Testis (tissue), 3 donors: ENCODE results near the gene PIEZO2. TPM values are rescaled to one million over a fixed set of nuclear protein-coding genes. Genes with fewer than 3 reads are reported as not detected.

Experiments
- DNase-seq: peaks from one replicate; pipeline ENCODE4 v3.0.0-alpha.2; 2019
- H3K27ac ChIP-seq, 2 donors: fragments of 200-600 bp; sonication (generic); one replicate each; pipeline ENCODE4 v1.5.1; 2019
- H3K27me3 ChIP-seq: fragments of 200-600 bp; sonication (generic); one replicate; pipeline ENCODE4 v1.5.1; 2019
- H3K36me3 ChIP-seq: fragments of 200-600 bp; sonication (generic); one replicate; pipeline ENCODE4 v1.5.1; 2017; ENCODE audit warnings: low read depth; ENCODE audit errors: missing control alignments
- H3K4me1 ChIP-seq: fragments of 200-600 bp; sonication (generic); one replicate; pipeline ENCODE4 v1.5.1; 2019
- H3K4me3 ChIP-seq, 2 donors: fragments of 200-600 bp; sonication (generic); one replicate each; pipeline ENCODE4 v1.5.1; 2017 to 2019
- H3K9me3 ChIP-seq: fragments of 200-600 bp; sonication (generic); one replicate; pipeline ENCODE4 v1.5.1; 2017
- POLR2A ChIP-seq: fragments of 450-650 bp; IDR thresholded peaks from one replicate; pipeline ENCODE4 v1.6.1; 2017; ENCODE audit warnings: antibody characterized with exemption, mild to moderate bottlenecking, moderate library complexity
- WGBS, 2 donors: methylation state at CpG; one replicate each; pipeline ENCODE4 v1.1.5; 2018; 5-methylcytosine and 5-hydroxymethylcytosine counted together
- intact Hi-C: fragments of 100-400 bp; cut with DNase I; formaldehyde crosslinking; loops from one replicate; pipeline ENCODE4 v1.15.1; 2023; ENCODE audit warnings: low total_unique reads
- polyA plus RNA-seq: library from polyadenylated mRNA; stranded (reverse); fragments of 350-450 nt; fragmentation: Illumina TruSeq; extraction: RNeasy Lipid Tissue Mini Kit (QIAGEN cat#74804); gene quantifications from one replicate; pipeline ENCODE4 v1.2.3, GENCODE V29; 2014; ENCODE audit warnings: low read depth, low replicate concordance; ENCODE audit not compliant: insufficient read depth
- total RNA-seq, 2 donors: library from RNA; depleted of rRNA; stranded (reverse); fragments of >200 nt; gene quantifications; one replicate each; pipeline ENCODE4 v1.2.3, GENCODE V29; 2016
- TF ChIP-seq, protein P1 (sequence below), 3 experiments: fragments of 450-650 bp in 2 of 3; fragments of 200-600 bp in 1 of 3; sonication (generic) in 1 of 3; IDR thresholded peaks; one replicate each; pipeline ENCODE4 v1.5.1; 2016 to 2019; ENCODE audit warnings: antibody characterized with exemption in 3 of 3, mild to moderate bottlenecking in 2 of 3, moderate library complexity in 1 of 3

The PIEZO2 gene
- total and polyA plus RNA-seq, 3 donors from 2014 or later = 2.3 to 3.5 (median 3.0) TPM

DNA sequence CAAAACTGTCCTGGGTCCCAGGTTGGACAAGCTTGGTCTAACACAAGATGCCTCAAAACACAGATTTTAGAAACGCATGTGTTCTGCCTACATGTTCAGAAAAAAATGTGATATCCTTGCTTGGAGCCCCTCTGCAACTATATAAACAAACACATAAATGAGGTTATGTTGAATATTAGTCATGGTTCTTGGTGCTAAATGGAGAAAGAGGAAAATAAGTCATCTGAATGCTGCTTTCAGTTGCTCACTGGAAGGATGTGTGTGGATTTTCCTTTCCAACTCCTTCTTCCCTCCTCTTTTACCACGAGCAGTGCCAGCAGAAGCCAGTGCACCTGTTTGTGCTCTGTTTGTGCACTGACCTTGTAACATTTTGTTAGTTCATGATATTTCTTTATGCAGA, 85.3 kb downstream of the PIEZO2 start:
- no peak overlapping the region for H3K4me3 ChIP-seq
- intact Hi-C loops = no loop called here
- no peaks in the 10 kb centered on the region for H3K9me3 ChIP-seq
- no peaks in the 10 kb centered on the region for H3K4me1 ChIP-seq
- 58 to 63% methylated on average over 2 of the region's 2 CpGs for WGBS, 2 donors
- TF ChIP-seq POLR2A = no peak
- TF ChIP-seq, protein P1, sequence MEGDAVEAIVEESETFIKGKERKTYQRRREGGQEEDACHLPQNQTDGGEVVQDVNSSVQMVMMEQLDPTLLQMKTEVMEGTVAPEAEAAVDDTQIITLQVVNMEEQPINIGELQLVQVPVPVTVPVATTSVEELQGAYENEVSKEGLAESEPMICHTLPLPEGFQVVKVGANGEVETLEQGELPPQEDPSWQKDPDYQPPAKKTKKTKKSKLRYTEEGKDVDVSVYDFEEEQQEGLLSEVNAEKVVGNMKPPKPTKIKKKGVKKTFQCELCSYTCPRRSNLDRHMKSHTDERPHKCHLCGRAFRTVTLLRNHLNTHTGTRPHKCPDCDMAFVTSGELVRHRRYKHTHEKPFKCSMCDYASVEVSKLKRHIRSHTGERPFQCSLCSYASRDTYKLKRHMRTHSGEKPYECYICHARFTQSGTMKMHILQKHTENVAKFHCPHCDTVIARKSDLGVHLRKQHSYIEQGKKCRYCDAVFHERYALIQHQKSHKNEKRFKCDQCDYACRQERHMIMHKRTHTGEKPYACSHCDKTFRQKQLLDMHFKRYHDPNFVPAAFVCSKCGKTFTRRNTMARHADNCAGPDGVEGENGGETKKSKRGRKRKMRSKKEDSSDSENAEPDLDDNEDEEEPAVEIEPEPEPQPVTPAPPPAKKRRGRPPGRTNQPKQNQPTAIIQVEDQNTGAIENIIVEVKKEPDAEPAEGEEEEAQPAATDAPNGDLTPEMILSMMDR (IDR thresholded peaks at IDR 0.05) = no peak
- no peak for DNase-seq
- no peaks in the 10 kb centered on the region for H3K36me3 ChIP-seq
- H3K27me3 ChIP-seq = no peaks in the 10 kb centered on the region
- H3K27ac ChIP-seq = no peak overlapping the region

DNA sequence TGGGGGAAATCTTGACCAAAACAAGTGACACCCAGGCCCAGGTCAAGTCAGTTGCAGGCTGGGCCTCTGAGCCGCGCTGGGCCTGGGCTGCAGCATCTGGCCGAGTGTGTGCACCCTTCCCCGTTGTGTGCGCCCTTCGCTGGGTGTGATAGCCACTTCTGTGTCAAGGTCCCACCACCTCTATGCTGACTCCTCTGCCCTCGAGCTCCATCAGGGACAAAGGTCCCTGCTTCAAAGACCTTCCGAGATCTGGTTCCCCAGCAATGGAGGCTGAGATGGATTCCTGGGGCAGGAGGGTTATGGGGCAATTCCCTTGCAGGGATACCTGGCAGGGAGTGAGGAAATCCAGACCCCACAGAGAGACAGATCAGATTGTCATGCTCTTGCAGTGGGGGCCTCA, 93.6 kb downstream of the PIEZO2 start:
- intact Hi-C loops = no loop called here

DNA sequence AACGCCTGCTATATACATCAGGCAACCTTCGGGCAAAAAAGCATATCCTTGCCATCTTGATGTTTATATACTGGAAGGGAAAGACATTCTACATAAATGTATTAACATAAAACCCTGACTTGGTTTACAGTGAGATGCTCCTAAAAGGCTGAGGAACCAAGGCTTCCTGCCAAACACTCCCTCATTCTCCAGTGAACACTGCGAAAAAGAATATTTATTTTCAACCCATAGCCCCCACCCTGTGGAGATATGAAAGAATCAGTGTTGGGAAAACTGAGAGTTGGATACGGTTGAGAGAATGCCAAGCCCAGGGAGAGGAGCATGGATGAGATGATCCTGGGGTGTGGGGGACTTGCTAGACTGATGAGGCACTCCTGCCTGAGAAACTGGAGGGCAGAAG, 94.9 kb downstream of the PIEZO2 start:
- Histone ChIP-seq H3K9me3 (no peaks in the 10 kb centered on the region), H3K4me1 (no peaks in the 10 kb centered on the region), H3K27ac (no peak overlapping the region), H3K27me3 (no peaks in the 10 kb centered on the region), H3K4me3 (no peak overlapping the region), H3K36me3 (no peaks in the 10 kb centered on the region)
- WGBS, 2 donors = 79 to 81% methylated on average over 4 of the region's 4 CpGs
- TF ChIP-seq POLR2A = no peak
- TF ChIP-seq, protein P1 (IDR thresholded peaks at IDR 0.05) = no peak
- intact Hi-C loops = no loop called here
- DNase-seq = no peak

More for the DNA sequence above, 93.6 kb downstream of the PIEZO2 start:
- Histone ChIP-seq H3K27ac (no peak overlapping the region), H3K27me3 (no peaks in the 10 kb centered on the region), H3K4me1 (no peaks in the 10 kb centered on the region), H3K9me3 (no peaks in the 10 kb centered on the region), H3K4me3 (no peak overlapping the region), H3K36me3 (no peaks in the 10 kb centered on the region)
- TF ChIP-seq POLR2A = no peak
- TF ChIP-seq, protein P1 (IDR thresholded peaks at IDR 0.05) = no peak
- WGBS, 2 donors = 90 to 91% methylated on average over 8 of the region's 8 CpGs
- no peak for DNase-seq

DNA sequence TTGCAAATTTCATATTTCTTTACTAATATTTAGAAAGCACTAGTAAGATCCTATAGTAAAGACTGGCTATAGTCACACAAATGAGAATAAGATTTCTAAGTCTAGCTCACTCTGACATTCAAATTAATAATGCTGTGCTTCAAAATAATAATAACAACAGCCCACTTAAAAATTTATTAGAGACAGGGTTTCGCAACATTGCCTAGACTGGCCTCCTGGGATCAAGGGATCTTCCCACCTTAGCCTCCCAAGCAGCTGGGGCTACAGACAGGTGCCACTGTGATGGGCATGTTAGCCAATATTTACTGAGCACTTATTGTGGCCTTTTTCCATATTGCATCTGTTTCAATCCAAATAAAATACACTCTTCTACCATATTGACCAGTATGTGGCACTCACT, 96.1 kb downstream of the PIEZO2 start:
- H3K9me3 ChIP-seq = no peaks in the 10 kb centered on the region
- no peaks in the 10 kb centered on the region for H3K36me3 ChIP-seq
- H3K27me3 ChIP-seq = no peaks in the 10 kb centered on the region
- no peaks in the 10 kb centered on the region for H3K4me1 ChIP-seq
- no peak for DNase-seq
- intact Hi-C loops = no loop called here
- H3K27ac ChIP-seq = no peak overlapping the region
- no peak overlapping the region for H3K4me3 ChIP-seq
- TF ChIP-seq, protein P1 (IDR thresholded peaks at IDR 0.05) = no peak
- TF ChIP-seq POLR2A = no peak
- WGBS, 2 donors = 86 to 94% methylated on average over 1 of the region's 1 CpG

DNA sequence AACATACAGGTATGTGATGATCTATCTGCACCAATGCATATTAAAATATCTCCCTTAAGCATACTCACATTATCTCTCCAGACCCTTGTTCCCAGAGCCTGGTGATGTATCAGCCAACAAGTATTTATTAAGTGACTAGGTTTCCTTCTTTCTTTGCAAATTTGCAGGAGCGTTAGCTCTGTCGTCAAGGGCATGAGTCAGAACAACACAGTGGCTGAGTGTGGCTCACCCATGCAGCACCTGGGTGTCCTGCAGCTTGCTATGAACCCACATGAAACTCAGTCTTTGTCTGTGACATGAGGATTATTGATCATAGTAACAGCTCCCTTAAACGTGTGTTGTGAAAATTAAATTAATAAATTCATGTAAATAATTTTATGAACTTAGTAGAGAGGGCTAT, 96.6 kb downstream of the PIEZO2 start:
- no peak for DNase-seq
- H3K9me3 ChIP-seq = no peaks in the 10 kb centered on the region
- H3K4me1 ChIP-seq = no peaks in the 10 kb centered on the region
- no peak for TF ChIP-seq POLR2A
- TF ChIP-seq, protein P1 (IDR thresholded peaks at IDR 0.05) = no peak
- no peaks in the 10 kb centered on the region for H3K36me3 ChIP-seq
- intact Hi-C loops = no loop called here
- WGBS, 2 donors = 84% methylated on average over 3 of the region's 3 CpGs
- H3K27me3 ChIP-seq = no peaks in the 10 kb centered on the region
- H3K4me3 ChIP-seq = no peak overlapping the region
- no peak overlapping the region for H3K27ac ChIP-seq
